HUES48 (cell line): ENCODE data around the gene GLDC.

ENCODE experiments used
- H3K27ac ChIP-seq: one replicate; pipeline ENCODE4 v1.7.0; 2013; ENCODE audit warnings: low read depth, low read length, inconsistent platforms
- H3K27me3 ChIP-seq: 2 replicates; pipeline ENCODE4 v1.6.1; 2013; ENCODE audit warnings: mild to moderate bottlenecking, low read length; ENCODE audit not compliant: control insufficient read depth, insufficient read depth
- H3K36me3 ChIP-seq: 2 replicates; pipeline ENCODE4 v1.6.1; 2013; ENCODE audit warnings: low read length; ENCODE audit not compliant: control insufficient read depth, insufficient read depth
- H3K4me1 ChIP-seq: 2 replicates; pipeline ENCODE4 v1.6.1; 2013; ENCODE audit warnings: mild to moderate bottlenecking, low read length; ENCODE audit not compliant: control insufficient read depth, insufficient read depth
- H3K4me3 ChIP-seq: 2 replicates; pipeline ENCODE4 v1.5.1; 2013; ENCODE audit warnings: mild to moderate bottlenecking, low read depth, low read length
- H3K9ac ChIP-seq: 2 replicates; pipeline ENCODE4 v1.6.1; 2013; ENCODE audit warnings: mild to moderate bottlenecking, low read depth, low read length, moderate library complexity
- H3K9me3 ChIP-seq: 2 replicates; pipeline ENCODE4 v1.6.1; 2013; ENCODE audit warnings: low read length; ENCODE audit not compliant: control insufficient read depth, insufficient read depth

GLDC gene

GRCh38 chr9:6620353-6620752, 25.2 kb downstream of the GLDC start:
- Histone ChIP-seq H3K9me3 (peaks cover 7% of the 10 kb centered on the region), H3K9ac (no peak overlapping the region), H3K4me1 (peaks cover 10% of the 10 kb centered on the region), H3K27ac (no peak overlapping the region), H3K27me3 (no peaks in the 10 kb centered on the region), H3K4me3 (no peak overlapping the region), H3K36me3 (peaks cover 37% of the 10 kb centered on the region)

- H3K4me3 ChIP-seq = no peak overlapping the region
- H3K9ac ChIP-seq = no peak overlapping the region
- no peaks in the 10 kb centered on the region for H3K27me3 ChIP-seq
- no peak overlapping the region for H3K27ac ChIP-seq
- peaks cover 37% of the 10 kb centered on the region for H3K36me3 ChIP-seq
- H3K9me3 ChIP-seq = peaks cover 7% of the 10 kb centered on the region
- H3K4me1 ChIP-seq = peaks cover 10% of the 10 kb centered on the region
These were observed 25.6 kb downstream of the GLDC start for GRCh38 chr9:6619909-6620308.

GRCh38 chr9:6616951-6617602, 28.5 kb downstream of the GLDC start:
- H3K36me3 ChIP-seq = peaks cover 36% of the 10 kb centered on the region
- H3K9me3 ChIP-seq = no peaks in the 10 kb centered on the region; the same call in 1 of the 2 replicates
- H3K27me3 ChIP-seq = no peaks in the 10 kb centered on the region
- no peak overlapping the region for H3K27ac ChIP-seq
- no peak overlapping the region for H3K9ac ChIP-seq
- H3K4me3 ChIP-seq = no peak overlapping the region
- peaks cover 10% of the 10 kb centered on the region for H3K4me1 ChIP-seq

GRCh38 chr9:6614489-6614888, 31.0 kb downstream of the GLDC start:
- H3K36me3 ChIP-seq = peaks cover 40% of the 10 kb centered on the region
- H3K4me3 ChIP-seq = no peak overlapping the region
- no peak overlapping the region for H3K27ac ChIP-seq
- H3K4me1 ChIP-seq = peaks cover 10% of the 10 kb centered on the region
- no peaks in the 10 kb centered on the region for H3K27me3 ChIP-seq
- H3K9me3 ChIP-seq = no peaks in the 10 kb centered on the region
- H3K9ac ChIP-seq = no peak overlapping the region

- no peak overlapping the region for H3K4me3 ChIP-seq
- H3K9me3 ChIP-seq = no peaks in the 10 kb centered on the region
- no peak overlapping the region for H3K27ac ChIP-seq
- no peaks in the 10 kb centered on the region for H3K4me1 ChIP-seq
- no peaks in the 10 kb centered on the region for H3K27me3 ChIP-seq
- peaks cover 42% of the 10 kb centered on the region for H3K36me3 ChIP-seq
- H3K9ac ChIP-seq = no peak overlapping the region
These were observed 33.7 kb downstream of the GLDC start for GRCh38 chr9:6611865-6612264.

- Histone ChIP-seq H3K27ac (no peak overlapping the region), H3K27me3 (no peaks in the 10 kb centered on the region), H3K36me3 (peaks cover 45% of the 10 kb centered on the region), H3K9me3 (no peaks in the 10 kb centered on the region), H3K4me3 (no peak overlapping the region), H3K9ac (no peak overlapping the region), H3K4me1 (no peaks in the 10 kb centered on the region)
These were observed 35.5 kb downstream of the GLDC start for GRCh38 chr9:6610073-6610472.

- H3K36me3 ChIP-seq = peaks cover 46% of the 10 kb centered on the region
- no peak overlapping the region for H3K4me3 ChIP-seq
- no peak overlapping the region for H3K9ac ChIP-seq
These were observed 36.0 kb downstream of the GLDC start for GRCh38 chr9:6609497-6610016.

GRCh38 chr9:6605202-6605601, 40.3 kb downstream of the GLDC start:
- no peaks in the 10 kb centered on the region for H3K9me3 ChIP-seq
- H3K27ac ChIP-seq = no peak overlapping the region
- no peaks in the 10 kb centered on the region for H3K4me1 ChIP-seq
- H3K4me3 ChIP-seq = no peak overlapping the region
- no peak overlapping the region for H3K9ac ChIP-seq
- H3K27me3 ChIP-seq = no peaks in the 10 kb centered on the region
- H3K36me3 ChIP-seq = peaks cover 62% of the 10 kb centered on the region

More at GRCh38 chr9:6609497-6610016, 36.0 kb downstream of the GLDC start:
- H3K4me1 ChIP-seq = no peaks in the 10 kb centered on the region
- no peak overlapping the region for H3K27ac ChIP-seq
- H3K27me3 ChIP-seq = no peaks in the 10 kb centered on the region
- no peaks in the 10 kb centered on the region for H3K9me3 ChIP-seq

- Histone ChIP-seq H3K4me3 (no peak overlapping the region), H3K36me3 (peaks cover 78% of the 10 kb centered on the region), H3K9me3 (no peaks in the 10 kb centered on the region), H3K9ac (no peak overlapping the region), H3K27me3 (no peaks in the 10 kb centered on the region), H3K27ac (no peak overlapping the region), H3K4me1 (no peaks in the 10 kb centered on the region)
These were observed 45.1 kb downstream of the GLDC start for GRCh38 chr9:6600426-6600825.

- Histone ChIP-seq H3K27me3 (no peaks in the 10 kb centered on the region), H3K9me3 (no peaks in the 10 kb centered on the region), H3K36me3 (peaks cover 78% of the 10 kb centered on the region), H3K4me3 (no peak overlapping the region), H3K4me1 (no peaks in the 10 kb centered on the region), H3K27ac (no peak overlapping the region), H3K9ac (no peak overlapping the region)
These were observed 45.5 kb downstream of the GLDC start for GRCh38 chr9:6600006-6600405.

GRCh38 chr9:6598249-6598725, 47.2 kb downstream of the GLDC start:
- H3K9ac ChIP-seq = no peak overlapping the region
- peaks cover 82% of the 10 kb centered on the region for H3K36me3 ChIP-seq
- H3K4me1 ChIP-seq = no peaks in the 10 kb centered on the region
- H3K9me3 ChIP-seq = no peaks in the 10 kb centered on the region
- no peak overlapping the region for H3K4me3 ChIP-seq
- H3K27ac ChIP-seq = no peak overlapping the region
- H3K27me3 ChIP-seq = no peaks in the 10 kb centered on the region
